T1000 (cell line): ENCODE data around the gene NUS1.
"Not testable (repeated sequence)": the region's sequence is repeated elsewhere in the genome, so short reads cannot be mapped to it uniquely, and the experiment has no call there.

ENCODE experiments used
- DNase-seq: peaks from one replicate; lab custom pipeline; 2025; ENCODE audit warnings: mixed read lengths; lab: John Stamatoyannopoulos, UW

The NUS1 gene

DNA sequence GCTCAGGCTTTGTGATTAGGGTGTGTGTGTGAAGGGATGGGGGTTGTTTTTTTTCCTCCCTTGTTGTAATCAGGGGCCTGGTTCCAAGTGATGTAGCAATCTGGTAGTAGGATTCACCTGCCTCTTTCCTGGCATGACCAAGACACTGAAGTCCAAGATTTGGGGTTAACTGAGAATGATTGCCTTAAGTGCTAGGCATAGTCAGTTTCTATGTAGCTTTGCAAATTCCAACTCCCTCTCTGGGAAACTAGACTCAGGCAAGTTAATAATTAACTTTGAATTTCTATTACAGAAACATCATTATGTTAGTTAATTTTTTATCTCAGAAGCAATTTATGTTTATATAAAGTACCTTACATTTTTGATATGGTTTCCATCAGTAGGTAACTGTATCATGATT, 43.6 kb downstream of the NUS1 start:
- DNase-seq = no peak

GRCh38 chr6:117721520-117721919, 46.3 kb downstream of the NUS1 start:
- DNase-seq = not testable (repeated sequence)

- no peak for DNase-seq
Measured at GRCh38 chr6:117728626-117729025, 53.4 kb downstream of the NUS1 start.

GRCh38 chr6:117729613-117730012, 54.3 kb downstream of the NUS1 start:
- no peak for DNase-seq

- DNase-seq = no peak
Measured at GRCh38 chr6:117733341-117733740, 58.1 kb downstream of the NUS1 start.

- no peak for DNase-seq
Measured at GRCh38 chr6:117739869-117740268, 64.6 kb downstream of the NUS1 start.

GRCh38 chr6:117740605-117741004, 65.3 kb downstream of the NUS1 start:
- DNase-seq = no peak

DNA sequence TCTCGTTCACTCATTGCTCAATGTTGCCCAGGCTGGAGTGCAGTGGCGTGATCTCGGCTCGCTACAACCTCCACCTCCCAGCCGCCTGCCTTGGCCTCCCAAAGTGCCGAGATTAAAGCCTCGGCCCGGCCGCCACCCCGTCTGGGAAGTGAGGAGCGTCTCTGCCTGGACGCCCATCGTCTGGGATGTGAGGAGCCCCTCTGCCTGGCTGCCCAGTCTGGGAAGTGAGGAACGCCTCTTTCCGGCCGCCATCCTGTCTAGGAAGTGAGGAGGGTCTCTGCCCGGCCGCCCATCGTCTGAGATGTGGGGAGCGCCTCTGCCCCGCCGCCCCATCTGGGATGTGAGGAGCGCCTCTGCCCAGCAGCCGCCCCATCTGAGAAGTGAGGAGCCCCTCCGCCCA, 75.4 kb downstream of the NUS1 start:
- not testable (repeated sequence) for DNase-seq
